K562 (cell line): ENCODE data around the gene RBM12. TPM values are rescaled to one million over a fixed set of nuclear protein-coding genes. Genes with fewer than 3 reads are reported as not detected.
A peak's percentile ranks its signal among the peaks of the same experiment; 100 is the strongest.

Experiments
- ATAC-seq: fragments of 200-7000 bp; cut with Tn5 transposase; 3 replicates; pipeline ENCODE4 v1.9.1; 2020; ENCODE audit warnings: moderate library complexity
- BruUV-seq: library from RNA; stranded (reverse); fragments of 400-500 nt; replicated peaks from 2 replicates; lab custom pipeline; 2021; lab: Mats Ljungman, UMichigan
- CTCF ChIA-PET: fragments of 300-600 bp; formaldehyde crosslinking; extraction: SDS; loops from one replicate; lab custom pipeline; 2021; ENCODE audit warnings: low intra/inter-chr PET ratio; lab: Yijun Ruan, JAX
- POLR2A ChIA-PET: fragments of 300-600, 350-650 bp; sonication (Branson Sonifier 250); formaldehyde crosslinking; extraction: SDS; loops from one replicate; lab custom pipeline; 2021; ENCODE audit warnings: antibody characterized with exemption, inconsistent platforms; lab: Yijun Ruan, JAX
- DNase-seq, 4 experiments: peaks; one replicate each; pipeline versions ENCODE4 v3.0.0 to v3.0.0-alpha.2; 2011 to 2018; ENCODE audit warnings: low spot score in 3 of 4, mixed read lengths in 3 of 4; ENCODE audit errors: extremely low read depth in 1 of 4
- FAIRE-seq: peaks from 2 replicates; lab custom pipeline; 2011; peaks lifted over from hg19 to GRCh38; lab: Jason Lieb, UNC
- H2AFZ ChIP-seq: 2 replicates; pipeline ENCODE4 v1.6.0; 2011; ENCODE audit warnings: low read depth, low read length, control low read depth, inconsistent platforms
- H3K27ac ChIP-seq: fragments of 200-600 bp; 3 replicates; pipeline ENCODE4 v1.8.0; 2011; ENCODE audit warnings: low read depth, mild to moderate bottlenecking, control low read depth, inconsistent platforms, low read length, moderate library complexity, mixed read lengths; ENCODE audit errors: extremely low read depth
- H3K27me3 ChIP-seq, 2 experiments: fragments of 300-600 bp in 1 of 2; 2 replicates in 1 of 2; 3 replicates in 1 of 2; pipeline versions ENCODE4 v1.6.0 to v1.8.0; 2011; ENCODE audit warnings: inconsistent platforms in 2 of 2, low read length in 2 of 2, mild to moderate bottlenecking in 1 of 2, mixed read lengths in 1 of 2, moderate library complexity in 1 of 2; ENCODE audit not compliant: control insufficient read depth in 2 of 2, insufficient read depth in 2 of 2
- H3K36me3 ChIP-seq: fragments of 300-600 bp; 3 replicates; pipeline ENCODE4 v1.8.0; 2011; ENCODE audit warnings: mild to moderate bottlenecking, low read length, inconsistent platforms; ENCODE audit not compliant: control insufficient read depth, insufficient read depth
- H3K4me1 ChIP-seq, 2 experiments: fragments of 200-600 bp in 1 of 2; replicated peaks in 1 of 2; 2 replicates in 1 of 2; 3 replicates in 1 of 2; pipeline versions ENCODE4 v1.5.1 to v1.8.0; 2011; ENCODE audit warnings: inconsistent platforms in 2 of 2, low read length in 2 of 2, mild to moderate bottlenecking in 1 of 2, mixed read lengths in 1 of 2, moderate library complexity in 1 of 2; ENCODE audit not compliant: control insufficient read depth in 2 of 2, insufficient read depth in 2 of 2
- H3K4me2 ChIP-seq: 2 replicates; pipeline ENCODE4 v1.6.1; 2011; ENCODE audit warnings: low read length, control low read depth, inconsistent platforms, mixed read lengths; ENCODE audit not compliant: insufficient read depth
- H3K4me3 ChIP-seq: fragments of 200-600 bp; sonication (generic), shearing (Covaris generic); 2 replicates; pipeline ENCODE4 v1.5.1; 2016; ENCODE audit warnings: control low read depth, inconsistent platforms
- H3K79me2 ChIP-seq: fragments of 200-600 bp; 3 replicates; pipeline ENCODE4 v1.8.0; 2011; ENCODE audit warnings: low read length, inconsistent platforms; ENCODE audit not compliant: control insufficient read depth, insufficient read depth
- H3K9ac ChIP-seq, 2 experiments: 2 replicates each; pipeline versions ENCODE4 v1.6.0 to v1.6.1; 2011; ENCODE audit warnings: low read depth in 2 of 2, low read length in 2 of 2, control low read depth in 1 of 2, inconsistent platforms in 1 of 2, mild to moderate bottlenecking in 1 of 2, mixed read lengths in 1 of 2; ENCODE audit not compliant: insufficient read depth in 1 of 2
- H3K9me1 ChIP-seq: one replicate; pipeline ENCODE4 v1.6.0; 2011; ENCODE audit warnings: inconsistent platforms, mild to moderate bottlenecking, low read length, moderate library complexity; ENCODE audit not compliant: control insufficient read depth, insufficient read depth
- H3K9me3 ChIP-seq: replicated peaks from 2 replicates; pipeline ENCODE4 v1.5.1; 2011; ENCODE audit warnings: low read depth, low read length, inconsistent platforms; ENCODE audit not compliant: control insufficient read depth, insufficient read depth
- H4K20me1 ChIP-seq: replicated peaks from 2 replicates; pipeline ENCODE4 v1.6.1; 2011; ENCODE audit warnings: low read length, inconsistent platforms, mixed read lengths; ENCODE audit not compliant: control insufficient read depth, insufficient read depth
- ARID3B ChIP-seq: fragments of 250-450 bp; sonication (Bioruptor Pico); IDR thresholded peaks from 2 replicates; pipeline ENCODE4 v1.4.0; 2020; ENCODE audit warnings: borderline replicate concordance
- POLR2H ChIP-seq: IDR thresholded peaks from 2 replicates; pipeline ENCODE4 v1.6.1; 2016; ENCODE audit warnings: missing genetic modification characterization, low read depth, mild to moderate bottlenecking, control low read depth, missing compliant biosample characterization, moderate library complexity
- RB1 ChIP-seq: fragments of 450-650 bp; IDR thresholded peaks from 2 replicates; pipeline ENCODE4 v1.6.1; 2017; ENCODE audit warnings: low read depth, mild to moderate bottlenecking
- TCF15 ChIP-seq: fragments of 250-450 bp; sonication (Bioruptor Pico); IDR thresholded peaks from 2 replicates; pipeline ENCODE4 v1.8.0; 2022; ENCODE audit warnings: moderate library complexity, mild to moderate bottlenecking, inconsistent platforms
- THRAP3 ChIP-seq: fragments of 450-650 bp; IDR thresholded peaks from 2 replicates; pipeline ENCODE4 v1.6.1; 2016; ENCODE audit warnings: mild to moderate bottlenecking, inconsistent platforms, borderline replicate concordance
- WGBS: fragments of 100-300 bp; shearing (Covaris generic); methylation state at CpG from one replicate; pipeline ENCODE4 v1.1.6; 2016; ENCODE audit warnings: low coverage, mixed read lengths; ENCODE audit not compliant: insufficient coverage; ENCODE audit errors: missing lambda C conversion rate; 5-methylcytosine and 5-hydroxymethylcytosine counted together
- in situ Hi-C: fragments of 300-500 bp; cut with MboI; formaldehyde crosslinking; loops from 4 replicates; pipeline ENCODE4 v1.15.0; 2018; ENCODE audit warnings: inconsistent platforms, mixed read lengths
- intact Hi-C: fragments of 100-400 bp; cut with micrococcal nuclease; formaldehyde crosslinking; loops from 2 replicates; pipeline ENCODE4 v1.14.2; 2022
- polyA plus RNA-seq, 8 experiments: library from polyadenylated mRNA; depleted of rRNA in 4 of 8; stranded (reverse) in 5 of 8; unstranded in 3 of 8; fragments of >200 nt; fragmentation: Nextera tagmentation in 2 of 8; fragmentation: Illumina TruSeq in 1 of 8; extraction: Ambion mirVana in 2 of 8; extraction: Trizol in 1 of 8; gene quantifications; 2 replicates each; pipeline versions ENCODE4 v1.2.1 to v1.2.3, GENCODE V29; 2011 to 2014; ENCODE audit warnings: inconsistent platforms in 1 of 8, missing spikeins in 1 of 8
- total RNA-seq, 7 experiments: library from RNA; depleted of rRNA in 6 of 7; stranded (reverse); fragments of >200 nt in 6 of 7; fragmentation: Illumina TruSeq in 2 of 7; extraction: Trizol in 2 of 7; gene quantifications; 2 replicates each; pipeline versions ENCODE4 v1.2.1 to v1.2.3, GENCODE V29; 2011 to 2021; ENCODE audit warnings: low replicate concordance in 1 of 7
- TF ChIP-seq, protein P1 (sequence below): fragments of 450-650 bp; IDR thresholded peaks from 2 replicates; pipeline ENCODE4 v1.6.1; 2016; ENCODE audit warnings: mild to moderate bottlenecking, moderate library complexity

Gene RBM12
- total and polyA plus RNA-seq, 9 of the 15 experiments (the other 6 are each of a cell fraction or from before 2014, with no cell fraction given), result 5.0 to 162 (median 73.3) TPM

GRCh38 chr20:35700625-35701148, 36.0 kb upstream of the RBM12 start:
- WGBS, result 85% methylated on average over 7 of the region's 7 CpGs
- H3K4me1 ChIP-seq, result peaks cover 10 to 14% of the 10 kb centered on the region in 2 experiments; a peak in 4 of 5 replicates
- DNase-seq (no peak), FAIRE-seq (no peak), ATAC-seq (no peak)
- no peaks in the 10 kb centered on the region for H3K9me1 ChIP-seq
- no peaks in the 10 kb centered on the region for H3K27me3 ChIP-seq
- peaks cover 44% of the 10 kb centered on the region for H3K79me2 ChIP-seq
- H4K20me1 ChIP-seq, result no peaks in the 10 kb centered on the region; the same call in 1 of the 2 replicates
- peak overlapping the region; percentile 98 for H3K4me2 ChIP-seq
- BruUV-seq, result no TSS peak
- in situ Hi-C loops, result no loop called here
- no peak overlapping the region for H2AFZ ChIP-seq
- H3K36me3 ChIP-seq, result peaks cover 68% of the 10 kb centered on the region
- CTCF ChIA-PET, result no interaction called here
- peak overlapping the region in 1 of 2 experiments; percentile 97; a peak in 3 of 4 replicates for H3K9ac ChIP-seq
- POLR2A ChIA-PET, result interaction anchor here (0.7 to 12.6 kb wide), 11 partner anchors 9 to 42 kb away, joined by 3 to 102 read pairs (median 5); partner anchors contain the start of gene RBM39
- intact Hi-C loops, result no loop called here
- no peaks in the 10 kb centered on the region for H3K9me3 ChIP-seq
- H3K4me3 ChIP-seq, result peak overlapping the region; percentile 96
- peak overlapping the region; percentile 8; the same call in 1 of the 3 replicates for H3K27ac ChIP-seq
- TF ChIP-seq TCF15 (no peak), POLR2H (no peak; the same call in 1 of the 2 replicates), THRAP3 (no peak), RB1 (0 out of 2 replicates have a peak, but pooled peaks have one; percentile 13), ARID3B (CRISPR knock-in tag) (no peak)
- TF ChIP-seq, protein P1, sequence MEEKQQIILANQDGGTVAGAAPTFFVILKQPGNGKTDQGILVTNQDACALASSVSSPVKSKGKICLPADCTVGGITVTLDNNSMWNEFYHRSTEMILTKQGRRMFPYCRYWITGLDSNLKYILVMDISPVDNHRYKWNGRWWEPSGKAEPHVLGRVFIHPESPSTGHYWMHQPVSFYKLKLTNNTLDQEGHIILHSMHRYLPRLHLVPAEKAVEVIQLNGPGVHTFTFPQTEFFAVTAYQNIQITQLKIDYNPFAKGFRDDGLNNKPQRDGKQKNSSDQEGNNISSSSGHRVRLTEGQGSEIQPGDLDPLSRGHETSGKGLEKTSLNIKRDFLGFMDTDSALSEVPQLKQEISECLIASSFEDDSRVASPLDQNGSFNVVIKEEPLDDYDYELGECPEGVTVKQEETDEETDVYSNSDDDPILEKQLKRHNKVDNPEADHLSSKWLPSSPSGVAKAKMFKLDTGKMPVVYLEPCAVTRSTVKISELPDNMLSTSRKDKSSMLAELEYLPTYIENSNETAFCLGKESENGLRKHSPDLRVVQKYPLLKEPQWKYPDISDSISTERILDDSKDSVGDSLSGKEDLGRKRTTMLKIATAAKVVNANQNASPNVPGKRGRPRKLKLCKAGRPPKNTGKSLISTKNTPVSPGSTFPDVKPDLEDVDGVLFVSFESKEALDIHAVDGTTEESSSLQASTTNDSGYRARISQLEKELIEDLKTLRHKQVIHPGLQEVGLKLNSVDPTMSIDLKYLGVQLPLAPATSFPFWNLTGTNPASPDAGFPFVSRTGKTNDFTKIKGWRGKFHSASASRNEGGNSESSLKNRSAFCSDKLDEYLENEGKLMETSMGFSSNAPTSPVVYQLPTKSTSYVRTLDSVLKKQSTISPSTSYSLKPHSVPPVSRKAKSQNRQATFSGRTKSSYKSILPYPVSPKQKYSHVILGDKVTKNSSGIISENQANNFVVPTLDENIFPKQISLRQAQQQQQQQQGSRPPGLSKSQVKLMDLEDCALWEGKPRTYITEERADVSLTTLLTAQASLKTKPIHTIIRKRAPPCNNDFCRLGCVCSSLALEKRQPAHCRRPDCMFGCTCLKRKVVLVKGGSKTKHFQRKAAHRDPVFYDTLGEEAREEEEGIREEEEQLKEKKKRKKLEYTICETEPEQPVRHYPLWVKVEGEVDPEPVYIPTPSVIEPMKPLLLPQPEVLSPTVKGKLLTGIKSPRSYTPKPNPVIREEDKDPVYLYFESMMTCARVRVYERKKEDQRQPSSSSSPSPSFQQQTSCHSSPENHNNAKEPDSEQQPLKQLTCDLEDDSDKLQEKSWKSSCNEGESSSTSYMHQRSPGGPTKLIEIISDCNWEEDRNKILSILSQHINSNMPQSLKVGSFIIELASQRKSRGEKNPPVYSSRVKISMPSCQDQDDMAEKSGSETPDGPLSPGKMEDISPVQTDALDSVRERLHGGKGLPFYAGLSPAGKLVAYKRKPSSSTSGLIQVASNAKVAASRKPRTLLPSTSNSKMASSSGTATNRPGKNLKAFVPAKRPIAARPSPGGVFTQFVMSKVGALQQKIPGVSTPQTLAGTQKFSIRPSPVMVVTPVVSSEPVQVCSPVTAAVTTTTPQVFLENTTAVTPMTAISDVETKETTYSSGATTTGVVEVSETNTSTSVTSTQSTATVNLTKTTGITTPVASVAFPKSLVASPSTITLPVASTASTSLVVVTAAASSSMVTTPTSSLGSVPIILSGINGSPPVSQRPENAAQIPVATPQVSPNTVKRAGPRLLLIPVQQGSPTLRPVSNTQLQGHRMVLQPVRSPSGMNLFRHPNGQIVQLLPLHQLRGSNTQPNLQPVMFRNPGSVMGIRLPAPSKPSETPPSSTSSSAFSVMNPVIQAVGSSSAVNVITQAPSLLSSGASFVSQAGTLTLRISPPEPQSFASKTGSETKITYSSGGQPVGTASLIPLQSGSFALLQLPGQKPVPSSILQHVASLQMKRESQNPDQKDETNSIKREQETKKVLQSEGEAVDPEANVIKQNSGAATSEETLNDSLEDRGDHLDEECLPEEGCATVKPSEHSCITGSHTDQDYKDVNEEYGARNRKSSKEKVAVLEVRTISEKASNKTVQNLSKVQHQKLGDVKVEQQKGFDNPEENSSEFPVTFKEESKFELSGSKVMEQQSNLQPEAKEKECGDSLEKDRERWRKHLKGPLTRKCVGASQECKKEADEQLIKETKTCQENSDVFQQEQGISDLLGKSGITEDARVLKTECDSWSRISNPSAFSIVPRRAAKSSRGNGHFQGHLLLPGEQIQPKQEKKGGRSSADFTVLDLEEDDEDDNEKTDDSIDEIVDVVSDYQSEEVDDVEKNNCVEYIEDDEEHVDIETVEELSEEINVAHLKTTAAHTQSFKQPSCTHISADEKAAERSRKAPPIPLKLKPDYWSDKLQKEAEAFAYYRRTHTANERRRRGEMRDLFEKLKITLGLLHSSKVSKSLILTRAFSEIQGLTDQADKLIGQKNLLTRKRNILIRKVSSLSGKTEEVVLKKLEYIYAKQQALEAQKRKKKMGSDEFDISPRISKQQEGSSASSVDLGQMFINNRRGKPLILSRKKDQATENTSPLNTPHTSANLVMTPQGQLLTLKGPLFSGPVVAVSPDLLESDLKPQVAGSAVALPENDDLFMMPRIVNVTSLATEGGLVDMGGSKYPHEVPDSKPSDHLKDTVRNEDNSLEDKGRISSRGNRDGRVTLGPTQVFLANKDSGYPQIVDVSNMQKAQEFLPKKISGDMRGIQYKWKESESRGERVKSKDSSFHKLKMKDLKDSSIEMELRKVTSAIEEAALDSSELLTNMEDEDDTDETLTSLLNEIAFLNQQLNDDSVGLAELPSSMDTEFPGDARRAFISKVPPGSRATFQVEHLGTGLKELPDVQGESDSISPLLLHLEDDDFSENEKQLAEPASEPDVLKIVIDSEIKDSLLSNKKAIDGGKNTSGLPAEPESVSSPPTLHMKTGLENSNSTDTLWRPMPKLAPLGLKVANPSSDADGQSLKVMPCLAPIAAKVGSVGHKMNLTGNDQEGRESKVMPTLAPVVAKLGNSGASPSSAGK, result no peak
